Epithelial cell of proximal tubule (primary cell): Measurements from ENCODE around the gene MCTP1. TPM values are rescaled to one million over a fixed set of nuclear protein-coding genes. Genes with fewer than 3 reads are reported as not detected.

Experiments used
- DNase-seq: peaks from one replicate; pipeline ENCODE4 v3.0.0-alpha.2; 2011; ENCODE audit warnings: low read depth
- H3K4me3 ChIP-seq: 2 replicates; pipeline ENCODE4 v1.5.1; 2011; ENCODE audit warnings: low read depth, mild to moderate bottlenecking, low read length
- CTCF ChIP-seq: conservative IDR thresholded peaks from 2 replicates; pipeline ENCODE4 v1.5.1; 2012; ENCODE audit warnings: low read depth, mild to moderate bottlenecking, low read length
- total RNA-seq: library from RNA; depleted of rRNA; stranded (reverse); fragments of >200 nt; gene quantifications from 2 replicates; pipeline ENCODE4 v1.2.3, GENCODE V29; 2015

Gene MCTP1
- total RNA-seq, 1 donor from 2014 or later, result 9.7 TPM

- no peak for TF ChIP-seq CTCF
- no peak for DNase-seq
- H3K4me3 ChIP-seq, result no peak overlapping the region
Measured at GRCh38 chr5:94675965-94676618, 608.8 kb downstream of the MCTP1 start.

- DNase-seq, result no peak
- TF ChIP-seq CTCF, result no peak
- H3K4me3 ChIP-seq, result no peak overlapping the region
Measured at GRCh38 chr5:94674490-94675382, 610.2 kb downstream of the MCTP1 start.

GRCh38 chr5:94672746-94673145 is 612.1 kb downstream of the MCTP1 start:
- TF ChIP-seq CTCF, result no peak
- no peak overlapping the region for H3K4me3 ChIP-seq
- no peak for DNase-seq

- no peak for DNase-seq
- no peak overlapping the region for H3K4me3 ChIP-seq
- no peak for TF ChIP-seq CTCF
Measured at GRCh38 chr5:94670726-94671125, 614.2 kb downstream of the MCTP1 start.

- no peak for TF ChIP-seq CTCF
- no peak for DNase-seq
Measured at GRCh38 chr5:94667937-94668336, 617.0 kb downstream of the MCTP1 start.

GRCh38 chr5:94661086-94661485 is 623.8 kb downstream of the MCTP1 start:
- H3K4me3 ChIP-seq, result no peak overlapping the region
- no peak for TF ChIP-seq CTCF
- no peak for DNase-seq

More at GRCh38 chr5:94667937-94668336, 617.0 kb downstream of the MCTP1 start:
- H3K4me3 ChIP-seq, result no peak overlapping the region
